Panc1 (cell line): ENCODE data around the gene FEM1B.

Experiments used
- CTCF ChIP-seq: fragments of 450-650 bp; IDR thresholded peaks from 2 replicates; pipeline ENCODE4 v1.5.1; 2017; ENCODE audit warnings: mild to moderate bottlenecking
- POLR2AphosphoS5 ChIP-seq: IDR thresholded peaks from 2 replicates; pipeline ENCODE4 v1.6.1; 2012; ENCODE audit warnings: mild to moderate bottlenecking, low read depth, low read length, moderate library complexity
- TCF7L2 ChIP-seq: IDR thresholded peaks from 2 replicates; pipeline ENCODE4 v1.6.1; 2011; ENCODE audit warnings: mild to moderate bottlenecking, low read depth, low read length, inconsistent platforms

- TF ChIP-seq POLR2AphosphoS5 (no peak), CTCF (no peak), TCF7L2 (no peak)
Observed at GRCh38 chr15:68325726-68326125, 48.2 kb downstream of the FEM1B start.
